ENCODE measurements around the gene FNDC7. TPM values are rescaled to one million over a fixed set of nuclear protein-coding genes. Genes with fewer than 3 reads are reported as not detected.
A peak's percentile ranks its signal among the peaks of the same experiment; 100 is the strongest.

FNDC7 gene
- total and polyA plus RNA-seq, 9 donors = 0.11 TPM; not detected in 8

DNA sequence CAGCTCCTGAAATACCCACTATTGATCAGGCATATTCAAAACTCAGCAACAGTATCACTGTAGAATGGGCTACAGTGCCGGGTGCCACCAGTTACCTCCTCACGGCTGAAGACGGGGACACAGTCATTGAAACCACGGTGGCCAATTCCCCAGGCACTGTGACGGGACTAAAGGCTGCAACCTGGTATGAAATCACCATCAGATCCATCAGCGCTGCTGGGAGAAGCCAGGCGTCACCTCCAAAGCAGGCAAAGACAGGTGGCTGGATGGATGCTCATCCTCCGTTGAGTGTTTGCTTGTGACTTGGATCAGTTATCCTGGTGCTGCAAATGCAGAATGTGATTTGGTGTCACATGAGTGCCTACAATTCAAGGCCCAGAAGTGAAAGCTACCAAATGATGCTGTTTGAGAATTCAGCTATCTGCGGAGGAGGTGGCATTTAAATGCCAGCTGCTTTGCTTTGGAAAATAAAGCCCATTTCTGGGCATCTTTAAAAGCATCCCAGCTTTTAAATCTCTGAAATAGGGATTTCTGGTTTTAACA, 5.1 kb downstream of the FNDC7 start:
- H3K4me3 ChIP-seq (ENCODE audit: low read length) = no peak overlapping the region
- no peaks in the 10 kb centered on the region for H3K27me3 ChIP-seq (ENCODE audit: control insufficient read depth, insufficient read depth, low read length)
- H3K4me1 ChIP-seq (ENCODE audit: control insufficient read depth, insufficient read depth, low read length) = peaks cover 9% of the 10 kb centered on the region
- no peaks in the 10 kb centered on the region for H3K36me3 ChIP-seq (ENCODE audit: control insufficient read depth, insufficient read depth, low read length)
- no peak for DNase-seq
- no peak overlapping the region for H3K27ac ChIP-seq (ENCODE audit: low read length)
- 84% methylated on average over 9 of the region's 9 CpGs for WGBS (ENCODE audit: insufficient coverage)
- H3K9me3 ChIP-seq (replicated peaks; ENCODE audit: control insufficient read depth, low read depth, low read length) = no peaks in the 10 kb centered on the region

DNA sequence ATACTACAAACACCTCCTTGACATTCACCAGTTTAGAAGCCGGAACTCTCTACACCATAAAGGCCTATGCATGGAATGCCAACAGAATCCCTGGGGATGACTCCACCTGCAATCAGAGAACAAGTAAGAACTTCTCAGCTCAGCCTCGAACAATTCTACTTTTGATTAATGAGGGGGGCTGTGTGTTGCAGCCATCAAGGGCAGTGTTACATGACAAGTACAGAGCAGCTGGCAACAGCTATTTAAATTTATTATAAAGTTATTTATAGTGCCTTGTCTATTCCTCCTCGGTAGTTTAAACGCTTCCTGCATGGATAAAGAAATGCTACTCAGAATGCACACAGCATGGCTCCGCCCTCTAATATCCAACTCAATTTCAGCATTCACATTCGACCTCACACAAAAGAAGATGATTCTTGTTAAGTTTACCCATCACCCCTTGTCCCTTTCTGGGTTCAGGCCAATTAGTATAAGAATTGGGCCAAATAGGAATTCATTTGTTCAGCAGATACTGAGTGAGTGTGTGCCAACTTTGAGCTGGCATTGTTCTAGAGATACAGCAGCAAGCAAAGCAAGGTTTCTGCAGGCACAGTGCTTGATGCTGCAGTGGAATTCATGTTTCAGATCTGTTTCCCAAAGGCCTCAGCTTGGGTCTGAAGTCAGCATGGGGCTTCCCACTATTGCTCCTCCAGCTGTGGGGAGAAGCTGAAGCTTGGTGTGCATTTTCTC, 6.4 kb downstream of the FNDC7 start:
- peak; percentile 30 for DNase-seq
- no peaks in the 10 kb centered on the region for H3K9me3 ChIP-seq (replicated peaks; ENCODE audit: control insufficient read depth, low read depth, low read length)
- WGBS (ENCODE audit: insufficient coverage) = 27% methylated on average over 3 of the region's 6 CpGs
- H3K27ac ChIP-seq (ENCODE audit: low read length) = peak overlapping the region; percentile 48
- H3K4me3 ChIP-seq (ENCODE audit: low read length) = no peak overlapping the region
- H3K36me3 ChIP-seq (ENCODE audit: control insufficient read depth, insufficient read depth, low read length) = no peaks in the 10 kb centered on the region
- peaks cover 9% of the 10 kb centered on the region for H3K4me1 ChIP-seq (ENCODE audit: control insufficient read depth, insufficient read depth, low read length)
- H3K27me3 ChIP-seq (ENCODE audit: control insufficient read depth, insufficient read depth, low read length) = no peaks in the 10 kb centered on the region

DNA sequence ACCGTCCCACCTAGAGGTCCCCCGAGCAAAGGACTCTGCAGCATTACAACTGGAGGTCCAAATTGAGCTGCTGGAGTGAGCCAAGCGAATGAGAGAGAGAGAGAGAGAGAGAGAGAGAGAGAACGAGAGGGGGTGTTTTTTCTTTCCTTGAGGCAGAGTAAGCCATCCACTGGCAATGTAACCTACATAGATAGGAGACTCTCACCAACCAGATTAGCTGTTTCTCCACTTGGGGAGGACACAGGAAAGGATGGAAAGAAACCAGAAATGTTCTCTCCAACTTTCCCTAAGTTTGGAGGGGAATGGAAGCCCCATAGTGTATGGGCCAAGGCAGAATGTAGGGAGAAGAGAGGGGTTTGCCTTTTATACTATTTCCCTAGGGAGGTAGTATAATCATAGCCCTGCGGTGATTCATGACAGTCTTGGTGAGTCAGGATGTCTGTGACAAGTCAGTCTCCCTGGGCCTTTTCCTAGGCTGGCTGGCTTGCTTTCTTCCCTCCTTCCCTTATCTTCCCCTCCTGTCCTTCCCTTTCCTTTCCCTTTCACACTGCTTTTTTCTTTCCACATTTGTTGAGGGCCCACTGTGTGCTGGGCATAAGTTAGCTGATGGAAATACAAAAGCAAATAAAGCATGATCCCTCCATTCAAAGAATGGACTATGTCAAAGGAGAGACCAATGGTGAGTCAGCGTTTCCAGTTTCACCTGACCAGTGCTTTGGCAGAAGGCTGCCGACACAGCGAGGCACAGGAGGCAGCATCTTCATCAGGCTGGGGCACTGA, 7.1 kb downstream of the FNDC7 start:
- no peak for DNase-seq
- H3K36me3 ChIP-seq (ENCODE audit: control insufficient read depth, insufficient read depth, low read length) = no peaks in the 10 kb centered on the region
- H3K27me3 ChIP-seq (ENCODE audit: control insufficient read depth, insufficient read depth, low read length) = no peaks in the 10 kb centered on the region
- WGBS (ENCODE audit: insufficient coverage) = 84% methylated on average over 3 of the region's 8 CpGs
- H3K9me3 ChIP-seq (replicated peaks; ENCODE audit: control insufficient read depth, low read depth, low read length) = no peaks in the 10 kb centered on the region
- H3K4me1 ChIP-seq (ENCODE audit: control insufficient read depth, insufficient read depth, low read length) = peaks cover 9% of the 10 kb centered on the region
- no peak overlapping the region for H3K4me3 ChIP-seq (ENCODE audit: low read length)
- H3K27ac ChIP-seq (ENCODE audit: low read length) = no peak overlapping the region

DNA sequence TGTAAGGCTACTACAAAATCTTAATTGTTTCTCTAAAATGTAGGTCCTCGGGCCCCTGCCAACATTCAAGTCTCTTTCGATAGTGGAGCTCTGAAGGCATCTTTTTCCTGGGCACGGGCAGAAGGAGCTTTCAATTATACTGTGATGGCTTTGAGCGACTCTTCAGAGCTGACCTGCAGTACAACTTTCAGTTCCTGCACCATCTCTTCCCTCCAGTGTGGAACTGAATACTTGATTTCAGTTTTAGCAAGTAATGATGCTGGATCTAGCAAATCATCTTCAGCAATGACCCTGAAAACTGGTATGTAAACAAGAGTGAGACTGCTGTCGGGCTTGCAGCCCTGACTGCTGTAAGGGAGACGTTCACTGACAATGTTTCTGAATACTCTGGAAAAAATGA, 9.6 kb downstream of the FNDC7 start:
- Histone ChIP-seq H3K27me3 (ENCODE audit: control insufficient read depth, insufficient read depth, low read length) (no peaks in the 10 kb centered on the region), H3K9me3 (replicated peaks; ENCODE audit: control insufficient read depth, low read depth, low read length) (no peaks in the 10 kb centered on the region), H3K27ac (ENCODE audit: low read length) (no peak overlapping the region), H3K4me3 (ENCODE audit: low read length) (no peak overlapping the region), H3K36me3 (ENCODE audit: control insufficient read depth, insufficient read depth, low read length) (no peaks in the 10 kb centered on the region), H3K4me1 (ENCODE audit: control insufficient read depth, insufficient read depth, low read length) (peaks cover 9% of the 10 kb centered on the region)
- DNase-seq = no peak
- WGBS (ENCODE audit: insufficient coverage) = 80% methylated on average over 5 of the region's 6 CpGs

DNA sequence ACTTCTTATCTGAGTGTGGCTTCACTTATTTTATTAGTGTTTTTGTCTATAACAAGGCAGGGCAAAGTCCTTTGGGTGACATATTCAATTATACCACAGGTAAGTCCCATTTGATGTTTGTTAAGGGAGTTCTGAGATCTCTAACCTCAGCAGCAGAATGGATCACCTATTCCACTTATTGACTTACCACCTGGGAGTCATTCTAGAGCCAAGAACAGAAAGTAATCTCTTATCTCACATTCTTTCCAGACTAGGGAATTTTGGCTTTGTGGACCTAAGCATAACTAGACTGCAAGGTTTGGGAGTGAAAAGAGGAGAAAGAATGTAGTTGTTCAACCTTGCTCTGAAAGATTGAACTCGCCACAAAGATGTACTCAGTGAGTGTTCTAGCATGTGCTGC, 13.2 kb downstream of the FNDC7 start:
- no peak for DNase-seq
- no CpG with 5 or more reads among the region's 1 CpG for WGBS (ENCODE audit: insufficient coverage)

DNA sequence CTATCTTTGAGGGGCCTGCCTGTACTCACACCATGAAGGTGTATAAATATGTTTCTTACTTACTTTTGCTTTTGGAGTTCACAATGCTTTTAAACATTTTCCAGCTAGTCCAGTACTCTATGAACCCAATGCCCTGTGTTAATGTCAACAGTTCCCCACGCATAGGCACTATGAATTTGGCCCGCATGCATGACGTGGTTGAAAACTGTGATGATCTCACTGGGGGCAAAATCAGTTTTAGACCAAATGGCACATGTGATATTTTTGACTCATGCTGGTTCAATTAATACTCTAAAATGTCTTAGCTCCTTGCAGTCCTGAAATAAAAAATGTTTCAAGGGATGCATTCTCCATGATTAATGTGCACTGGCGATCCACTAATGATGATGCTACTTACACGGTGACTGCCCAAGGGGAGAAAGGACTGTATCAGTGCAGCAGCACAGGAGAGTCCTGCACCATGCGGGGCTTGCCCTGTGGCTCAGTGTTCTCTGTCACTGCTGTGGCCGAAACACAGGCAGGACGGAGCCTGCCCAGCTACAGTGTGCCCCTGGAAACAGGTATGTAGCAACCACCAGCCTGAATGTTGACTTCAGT, 15.7 kb downstream of the FNDC7 start:
- Histone ChIP-seq H3K4me1 (ENCODE audit: control insufficient read depth, insufficient read depth, low read length) (no peaks in the 10 kb centered on the region), H3K9me3 (replicated peaks; ENCODE audit: control insufficient read depth, low read depth, low read length) (no peaks in the 10 kb centered on the region), H3K27me3 (ENCODE audit: control insufficient read depth, insufficient read depth, low read length) (no peaks in the 10 kb centered on the region), H3K36me3 (ENCODE audit: control insufficient read depth, insufficient read depth, low read length) (no peaks in the 10 kb centered on the region), H3K4me3 (ENCODE audit: low read length) (no peak overlapping the region), H3K27ac (ENCODE audit: low read length) (no peak overlapping the region)
- DNase-seq = no peak
- 96% methylated on average over 3 of the region's 8 CpGs for WGBS (ENCODE audit: insufficient coverage)

More for the DNA sequence above, 13.2 kb downstream of the FNDC7 start:
- H3K4me3 ChIP-seq (ENCODE audit: low read length) = no peak overlapping the region
- no peaks in the 10 kb centered on the region for H3K9me3 ChIP-seq (replicated peaks; ENCODE audit: control insufficient read depth, low read depth, low read length)
- no peaks in the 10 kb centered on the region for H3K27me3 ChIP-seq (ENCODE audit: control insufficient read depth, insufficient read depth, low read length)
- no peaks in the 10 kb centered on the region for H3K36me3 ChIP-seq (ENCODE audit: control insufficient read depth, insufficient read depth, low read length)
- no peak overlapping the region for H3K27ac ChIP-seq (ENCODE audit: low read length)
- no peaks in the 10 kb centered on the region for H3K4me1 ChIP-seq (ENCODE audit: control insufficient read depth, insufficient read depth, low read length)

DNA sequence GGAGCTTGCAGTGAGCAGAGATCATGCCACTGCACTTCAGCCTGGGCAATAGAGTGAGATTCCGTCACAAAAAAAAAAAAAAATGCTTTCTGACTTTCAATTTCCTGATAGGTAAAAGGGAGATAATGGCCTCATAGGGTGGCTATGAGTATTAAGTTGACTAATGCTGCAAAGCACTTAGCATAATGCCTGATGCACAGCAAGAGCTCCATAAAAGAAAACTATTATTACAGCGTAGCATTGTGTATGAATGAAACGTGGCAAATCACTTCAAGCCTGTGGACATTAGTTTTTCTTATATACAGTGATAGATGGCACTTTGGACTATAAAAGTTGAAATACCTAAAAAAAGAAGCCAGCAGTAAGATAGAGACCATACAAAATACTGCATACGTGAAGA, 16.8 kb downstream of the FNDC7 start:
- DNase-seq = no peak
- no peaks in the 10 kb centered on the region for H3K27me3 ChIP-seq (ENCODE audit: control insufficient read depth, insufficient read depth, low read length)
- no CpG with 5 or more reads among the region's 4 CpGs for WGBS (ENCODE audit: insufficient coverage)
- no peaks in the 10 kb centered on the region for H3K36me3 ChIP-seq (ENCODE audit: control insufficient read depth, insufficient read depth, low read length)
- H3K4me3 ChIP-seq (ENCODE audit: low read length) = no peak overlapping the region
- no peaks in the 10 kb centered on the region for H3K9me3 ChIP-seq (replicated peaks; ENCODE audit: control insufficient read depth, low read depth, low read length)
- H3K27ac ChIP-seq (ENCODE audit: low read length) = no peak overlapping the region
- H3K4me1 ChIP-seq (ENCODE audit: control insufficient read depth, insufficient read depth, low read length) = no peaks in the 10 kb centered on the region

DNA sequence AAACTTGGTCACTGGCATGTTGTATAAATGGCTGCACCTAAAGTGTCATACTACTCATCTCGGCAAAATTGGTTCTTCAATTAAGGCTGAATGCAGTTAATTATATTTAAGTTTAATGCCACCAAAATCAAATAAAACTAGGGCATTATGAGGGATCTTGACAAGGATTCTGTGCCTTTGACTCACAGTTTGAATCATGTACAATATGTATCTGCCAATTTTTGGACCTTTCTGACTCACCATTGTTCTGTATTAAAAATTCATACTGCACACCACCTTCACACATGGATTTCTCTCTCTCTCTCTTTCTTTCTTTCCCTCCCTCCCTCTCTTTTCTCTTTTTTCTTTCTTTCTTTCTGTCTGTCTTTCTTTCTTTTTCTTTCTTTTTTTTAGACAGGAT, 19.7 kb downstream of the FNDC7 start:
- DNase-seq = no peak
- peaks cover 2% of the 10 kb centered on the region for H3K27me3 ChIP-seq (ENCODE audit: control insufficient read depth, insufficient read depth, low read length)
- no peak overlapping the region for H3K4me3 ChIP-seq (ENCODE audit: low read length)
- no peaks in the 10 kb centered on the region for H3K4me1 ChIP-seq (ENCODE audit: control insufficient read depth, insufficient read depth, low read length)
- WGBS (ENCODE audit: insufficient coverage) = no CpG with 5 or more reads among the region's 1 CpG
- no peak overlapping the region for H3K27ac ChIP-seq (ENCODE audit: low read length)
- no peaks in the 10 kb centered on the region for H3K9me3 ChIP-seq (replicated peaks; ENCODE audit: control insufficient read depth, low read depth, low read length)
- H3K36me3 ChIP-seq (ENCODE audit: control insufficient read depth, insufficient read depth, low read length) = no peaks in the 10 kb centered on the region

DNA sequence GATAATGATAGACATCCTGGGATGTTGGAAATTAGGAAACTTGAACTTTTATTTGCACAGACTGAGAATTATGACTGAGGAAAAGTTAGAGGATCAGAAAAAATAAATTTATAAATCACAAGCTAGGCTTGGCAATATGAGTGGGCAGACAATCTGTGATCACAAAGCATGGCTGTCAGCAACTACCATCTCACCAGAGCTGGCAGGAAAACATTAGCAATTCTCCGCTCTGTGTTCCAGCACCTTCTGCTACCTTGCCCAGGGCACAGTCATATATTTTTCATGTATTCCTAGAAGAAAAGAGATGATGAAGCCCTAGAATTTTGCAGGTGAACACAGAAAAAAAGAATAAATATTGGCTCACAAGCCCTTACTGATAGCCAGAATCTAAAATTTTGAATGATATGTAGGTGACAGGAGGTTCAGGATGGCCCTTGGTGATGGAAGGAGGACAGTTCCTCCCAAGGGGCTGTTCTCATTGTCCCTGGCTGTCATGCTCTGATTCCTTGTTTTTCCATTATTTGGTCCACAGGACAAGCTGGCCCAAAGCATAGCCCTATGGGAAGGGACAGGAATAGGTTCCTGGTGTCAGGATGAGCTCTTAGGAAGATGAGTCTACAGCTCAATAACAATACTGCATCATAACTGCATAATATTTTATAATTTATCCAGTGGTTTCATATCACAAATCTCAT, 21.6 kb downstream of the FNDC7 start:
- Histone ChIP-seq H3K27ac (ENCODE audit: low read length) (no peak overlapping the region), H3K4me1 (ENCODE audit: control insufficient read depth, insufficient read depth, low read length) (no peaks in the 10 kb centered on the region), H3K27me3 (ENCODE audit: control insufficient read depth, insufficient read depth, low read length) (peaks cover 4% of the 10 kb centered on the region), H3K9me3 (replicated peaks; ENCODE audit: control insufficient read depth, low read depth, low read length) (no peaks in the 10 kb centered on the region), H3K36me3 (ENCODE audit: control insufficient read depth, insufficient read depth, low read length) (no peaks in the 10 kb centered on the region), H3K4me3 (ENCODE audit: low read length) (no peak overlapping the region)
- DNase-seq = no peak
- no CpG with 5 or more reads among the region's 1 CpG for WGBS (ENCODE audit: insufficient coverage)

DNA sequence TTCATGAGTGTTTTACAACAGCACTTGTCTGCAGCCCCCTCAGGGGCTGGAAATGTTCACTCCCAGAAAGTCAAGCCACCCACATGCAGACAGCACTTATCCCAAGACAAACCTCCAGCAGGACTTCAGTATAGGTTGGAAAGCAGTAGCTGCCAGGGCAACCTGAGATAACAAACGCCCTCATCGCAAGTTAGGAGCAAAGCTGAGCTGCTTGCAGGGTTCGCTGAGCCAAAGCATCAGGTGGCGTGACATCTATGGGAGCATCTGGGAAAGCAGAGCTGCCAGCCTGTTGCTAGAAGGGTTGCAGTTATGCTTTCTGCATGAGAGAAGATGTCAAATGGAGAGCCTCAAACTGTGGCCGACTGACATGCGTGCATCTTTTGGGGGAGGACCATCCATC, 29.5 kb downstream of the FNDC7 start:
- no peak overlapping the region for H3K27ac ChIP-seq (ENCODE audit: low read length)
- H3K36me3 ChIP-seq (ENCODE audit: control insufficient read depth, insufficient read depth, low read length) = no peaks in the 10 kb centered on the region
- DNase-seq = no peak
- H3K27me3 ChIP-seq (ENCODE audit: control insufficient read depth, insufficient read depth, low read length) = peaks cover 2% of the 10 kb centered on the region
- 70% methylated on average over 3 of the region's 6 CpGs for WGBS (ENCODE audit: insufficient coverage)
- no peak overlapping the region for H3K4me3 ChIP-seq (ENCODE audit: low read length)
- no peaks in the 10 kb centered on the region for H3K9me3 ChIP-seq (replicated peaks; ENCODE audit: control insufficient read depth, low read depth, low read length)
- no peaks in the 10 kb centered on the region for H3K4me1 ChIP-seq (ENCODE audit: control insufficient read depth, insufficient read depth, low read length)

Data from muscle of leg (tissue), 11 donors.